ENCODE measurements around the gene UQCC2.

UQCC2 gene

GRCh38 chr6:33662318-33662717 is 49.2 kb downstream of the UQCC2 start:
- in situ Hi-C loops (cut with HindIII; ENCODE audit: low sequenced_read_pairs): no loop called here

- in situ Hi-C loops (cut with HindIII; ENCODE audit: low sequenced_read_pairs): no loop called here
Observed at GRCh38 chr6:33661106-33661838, 50.2 kb downstream of the UQCC2 start.

GRCh38 chr6:33659986-33660385 is 51.5 kb downstream of the UQCC2 start:
- in situ Hi-C loops (cut with HindIII; ENCODE audit: low sequenced_read_pairs): no loop called here

GRCh38 chr6:33658982-33659689 is 52.4 kb downstream of the UQCC2 start:
- in situ Hi-C loops (cut with HindIII; ENCODE audit: low sequenced_read_pairs): no loop called here

- in situ Hi-C loops (cut with HindIII; ENCODE audit: low sequenced_read_pairs): no loop called here
Observed at GRCh38 chr6:33656844-33657243, 54.7 kb downstream of the UQCC2 start.

GRCh38 chr6:33654831-33655554 is 56.5 kb downstream of the UQCC2 start:
- in situ Hi-C loops (cut with HindIII; ENCODE audit: low sequenced_read_pairs): loop anchor here (5.0 kb wide), 1 partner anchor 68 kb away; no protein-coding TSS in a partner anchor

GRCh38 chr6:33652002-33652401 is 59.5 kb downstream of the UQCC2 start:
- in situ Hi-C loops (cut with HindIII; ENCODE audit: low sequenced_read_pairs): loop anchor here (5.0 kb wide), 1 partner anchor 65 kb away; no protein-coding TSS in a partner anchor

- in situ Hi-C loops (cut with HindIII; ENCODE audit: low sequenced_read_pairs): loop anchor here (5.0 kb wide), 1 partner anchor 64 kb away; no protein-coding TSS in a partner anchor
Observed at GRCh38 chr6:33651403-33651802, 60.1 kb downstream of the UQCC2 start.
